SK-N-MC (cell line): ENCODE measurements around the gene MAP3K7CL.

Source experiments
- DNase-seq: peaks from one replicate; pipeline ENCODE4 v3.0.0-alpha.2; 2011; ENCODE audit warnings: low read depth, low spot score
- H3K27ac ChIP-seq: fragments of 200-600 bp; sonication (generic); 2 replicates; pipeline ENCODE4 v1.5.1; 2016; ENCODE audit warnings: mixed run types
- H3K36me3 ChIP-seq: fragments of 200-600 bp; sonication (generic); 2 replicates; pipeline ENCODE4 v1.6.1; 2017; ENCODE audit warnings: antibody characterized with exemption, low read length, mixed read lengths; ENCODE audit not compliant: insufficient read depth
- H3K4me3 ChIP-seq: fragments of 200-600 bp; sonication (generic); 2 replicates; pipeline ENCODE4 v1.5.1; 2016
- H3K9ac ChIP-seq: fragments of 200-600 bp; sonication (generic); 2 replicates; pipeline ENCODE4 v1.8.0; 2017; ENCODE audit warnings: mixed run types, mixed read lengths; ENCODE audit not compliant: insufficient read length
- H3K9me3 ChIP-seq: fragments of 200-600 bp; sonication (generic); 2 replicates; pipeline ENCODE4 v1.6.1; 2017; ENCODE audit warnings: low read depth, mild to moderate bottlenecking, antibody characterized with exemption, low read length, moderate library complexity, mixed read lengths
- EZH2 ChIP-seq: fragments of 200-600 bp; sonication (generic); IDR thresholded peaks from one replicate; pipeline ENCODE4 v1.6.1; 2017; ENCODE audit warnings: antibody characterized with exemption
- FOXP2 ChIP-seq: optimal IDR thresholded peaks from 2 replicates; pipeline ENCODE3; 2011; ENCODE audit warnings: mild to moderate bottlenecking, moderate library complexity; ENCODE audit not compliant: insufficient read depth; ENCODE audit errors: extremely low read length, control extremely low read depth
- POLR2AphosphoS5 ChIP-seq: IDR thresholded peaks from 2 replicates; pipeline ENCODE4 v1.6.1; 2012; ENCODE audit warnings: mild to moderate bottlenecking, low read depth, low read length, borderline replicate concordance

The MAP3K7CL gene

DNA sequence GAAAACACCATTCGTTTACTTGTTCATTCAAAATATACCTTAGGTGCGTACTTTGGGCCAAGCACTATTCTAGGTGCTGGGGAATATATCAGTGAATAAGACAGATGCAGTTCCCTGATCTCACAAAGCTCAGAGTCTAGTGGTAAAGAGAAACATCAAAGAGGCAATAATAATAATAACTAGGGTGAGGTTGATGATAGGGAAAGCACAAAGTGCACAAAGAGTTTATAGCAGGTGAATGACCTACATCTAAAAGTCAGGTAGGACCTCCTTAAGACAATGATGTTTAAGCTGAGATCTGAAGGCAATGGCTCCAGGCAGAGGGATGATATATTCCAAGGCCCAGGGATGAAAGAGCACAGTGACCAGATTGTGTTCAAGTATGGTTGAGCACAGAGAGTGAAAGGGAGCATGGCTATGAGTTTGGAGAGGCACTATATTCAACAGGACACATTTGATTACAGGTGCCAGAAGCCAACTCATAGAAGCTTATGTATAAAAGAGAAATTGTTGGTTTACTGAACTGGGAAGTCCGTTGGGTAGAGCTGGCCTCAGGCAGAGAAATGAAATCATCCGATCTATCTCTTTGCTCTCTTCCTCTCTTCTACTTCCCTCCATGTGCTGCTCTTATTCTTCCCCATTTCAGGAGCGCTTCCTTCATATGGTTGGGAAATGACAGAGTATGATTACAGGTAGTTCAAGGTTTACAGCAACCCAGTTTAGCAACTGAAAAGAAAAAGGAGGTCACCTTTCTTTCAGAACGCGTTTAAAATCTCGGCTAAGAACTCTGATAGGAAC, 34.0 kb upstream of the MAP3K7CL start:
- Histone ChIP-seq H3K36me3 (no peaks in the 10 kb centered on the region), H3K4me3 (no peak overlapping the region), H3K9me3 (no peaks in the 10 kb centered on the region), H3K9ac (no peak overlapping the region), H3K27ac (no peak overlapping the region)
- TF ChIP-seq FOXP2 (no peak), EZH2 (no peak), POLR2AphosphoS5 (no peak)
- DNase-seq: no peak

DNA sequence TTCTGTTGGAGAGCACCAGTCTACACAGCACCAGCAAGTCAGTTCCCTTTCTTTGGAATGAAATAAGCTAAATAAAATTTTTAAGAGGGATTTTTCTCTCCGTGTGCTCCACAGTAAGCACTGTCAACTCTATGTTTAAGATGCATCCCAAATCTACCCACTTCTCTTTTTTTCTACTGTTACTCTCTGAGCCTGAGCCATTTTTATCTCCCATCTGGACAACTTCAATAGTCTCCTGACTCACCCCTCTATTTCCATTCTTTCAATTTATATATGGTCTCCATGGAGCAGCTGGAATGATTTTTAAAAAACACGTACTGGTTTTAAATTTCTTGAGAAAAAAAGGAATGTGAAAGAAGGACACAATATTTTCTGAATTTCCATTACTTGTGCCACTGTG, 32.3 kb upstream of the MAP3K7CL start:
- Histone ChIP-seq H3K27ac (no peak overlapping the region), H3K9ac (no peak overlapping the region), H3K9me3 (no peaks in the 10 kb centered on the region), H3K36me3 (no peaks in the 10 kb centered on the region), H3K4me3 (no peak overlapping the region)
- no peak for DNase-seq
- TF ChIP-seq EZH2 (no peak), FOXP2 (no peak), POLR2AphosphoS5 (no peak)

DNA sequence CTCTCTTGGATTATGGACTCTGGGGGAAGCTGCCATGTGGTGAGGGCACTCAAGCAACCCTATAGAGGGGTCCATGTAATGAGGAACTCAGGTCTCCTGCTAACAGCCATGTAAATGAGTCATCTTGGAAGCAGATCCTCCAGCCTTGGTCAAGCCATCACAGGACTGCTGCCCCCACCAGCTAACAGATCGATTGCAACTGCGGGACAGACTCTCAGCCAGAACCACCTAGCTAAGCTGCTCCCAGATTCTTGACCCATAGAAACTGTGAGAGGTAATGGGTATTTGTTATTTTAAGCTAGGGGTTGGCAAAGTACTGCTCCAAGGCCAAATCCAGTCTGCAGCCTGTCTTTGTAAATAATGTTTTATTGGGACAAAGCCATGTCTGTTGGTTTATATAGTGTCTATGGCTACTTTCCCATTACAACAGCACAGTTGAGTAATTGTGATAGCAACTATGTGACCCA, 27.6 kb upstream of the MAP3K7CL start:
- TF ChIP-seq EZH2 (no peak), FOXP2 (no peak), POLR2AphosphoS5 (no peak)
- H3K27ac ChIP-seq: no peak overlapping the region

DNA sequence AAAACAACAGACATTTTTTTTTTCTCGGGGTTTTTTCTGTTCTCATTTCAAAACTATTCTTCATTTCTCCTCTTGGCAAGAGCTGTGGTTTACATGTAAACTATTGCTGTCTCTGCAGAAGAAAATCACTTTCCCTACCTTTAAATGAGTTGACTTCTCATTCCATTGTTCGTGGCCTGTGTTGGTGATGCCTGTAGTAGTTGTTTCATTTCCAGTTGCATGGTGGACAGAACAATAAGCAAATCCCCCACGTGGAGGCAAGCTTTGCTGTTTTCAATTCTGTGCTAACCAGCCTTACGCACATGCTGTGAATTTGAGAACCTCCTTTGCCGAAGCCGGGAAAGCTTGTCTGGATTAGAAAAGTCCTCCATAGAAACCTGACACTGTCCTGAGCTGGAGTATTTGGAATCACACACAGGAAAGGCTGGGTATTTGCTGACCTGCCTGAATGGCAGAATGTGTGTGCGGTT, 26.2 kb upstream of the MAP3K7CL start:
- no peaks in the 10 kb centered on the region for H3K9me3 ChIP-seq
- TF ChIP-seq POLR2AphosphoS5 (no peak), FOXP2 (no peak), EZH2 (no peak)
- H3K9ac ChIP-seq: no peak overlapping the region
- no peak overlapping the region for H3K27ac ChIP-seq
- H3K36me3 ChIP-seq: no peaks in the 10 kb centered on the region
- DNase-seq: no peak
- H3K4me3 ChIP-seq: no peak overlapping the region

More for the DNA sequence above, 27.6 kb upstream of the MAP3K7CL start:
- no peaks in the 10 kb centered on the region for H3K9me3 ChIP-seq
- H3K4me3 ChIP-seq: no peak overlapping the region
- H3K36me3 ChIP-seq: no peaks in the 10 kb centered on the region
- DNase-seq: no peak
- no peak overlapping the region for H3K9ac ChIP-seq

DNA sequence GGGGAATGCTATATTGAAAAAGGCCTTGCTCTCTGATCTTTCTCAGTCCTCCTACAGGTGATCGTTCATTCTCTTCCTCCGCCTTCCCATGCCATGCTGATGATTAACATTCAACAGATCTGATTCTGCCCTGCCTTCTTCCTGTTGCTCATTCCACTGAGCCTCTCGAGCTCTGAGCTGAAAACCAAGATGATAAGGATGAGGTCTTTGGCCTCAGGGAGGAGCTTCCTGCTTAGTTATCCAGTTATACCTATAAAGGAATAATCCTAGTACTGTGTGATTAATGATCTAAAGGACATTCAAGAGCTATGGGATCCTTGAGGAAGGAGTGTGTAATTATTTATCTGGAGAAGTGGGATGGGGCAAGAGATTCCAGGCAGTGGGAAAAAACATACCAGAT, 25.2 kb upstream of the MAP3K7CL start:
- no peak for DNase-seq
- H3K9ac ChIP-seq: no peak overlapping the region
- H3K36me3 ChIP-seq: no peaks in the 10 kb centered on the region
- TF ChIP-seq POLR2AphosphoS5: no peak
- no peak for TF ChIP-seq FOXP2
- no peak for TF ChIP-seq EZH2
- H3K4me3 ChIP-seq: no peak overlapping the region
- no peak overlapping the region for H3K27ac ChIP-seq
- H3K9me3 ChIP-seq: no peaks in the 10 kb centered on the region

DNA sequence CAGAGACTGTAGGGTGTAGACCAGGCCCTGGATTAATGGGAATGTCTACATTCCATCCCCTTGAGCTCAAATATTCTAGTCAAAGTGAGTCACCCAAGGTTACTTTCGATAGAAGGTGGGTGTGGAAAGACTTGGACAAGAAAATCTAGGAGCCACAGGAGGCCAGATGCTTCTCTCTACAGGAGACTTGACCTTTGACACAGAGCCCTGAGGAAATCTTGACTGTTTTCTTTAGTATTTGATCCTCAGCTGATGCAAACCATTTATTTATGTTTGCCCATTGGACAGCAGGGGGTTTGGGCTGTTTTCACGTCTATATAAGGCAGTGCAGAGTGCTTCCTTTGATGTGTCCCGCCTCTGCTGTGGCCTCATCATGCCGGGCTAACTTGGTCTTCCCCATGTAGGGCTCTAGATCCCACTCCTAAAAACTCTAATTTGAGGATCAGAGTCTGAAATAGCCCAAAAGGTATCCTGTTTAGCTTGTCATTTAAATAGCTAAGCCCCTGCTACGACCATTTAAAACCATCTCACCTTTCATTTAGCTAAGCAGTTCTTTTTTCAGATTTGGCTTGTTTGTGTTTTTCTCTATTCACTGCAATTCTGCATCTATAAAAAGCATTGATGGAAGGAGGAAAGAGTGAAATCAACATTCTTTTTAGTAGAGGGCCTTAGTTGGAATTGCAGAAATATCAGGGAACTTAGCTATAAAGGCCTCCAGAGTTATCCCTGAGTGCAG, 15.5 kb upstream of the MAP3K7CL start:
- DNase-seq: no peak
- Histone ChIP-seq H3K36me3 (no peaks in the 10 kb centered on the region), H3K9me3 (no peaks in the 10 kb centered on the region), H3K4me3 (no peak overlapping the region), H3K9ac (no peak overlapping the region), H3K27ac (no peak overlapping the region)
- TF ChIP-seq EZH2: no peak
- TF ChIP-seq FOXP2: no peak
- TF ChIP-seq POLR2AphosphoS5: no peak

DNA sequence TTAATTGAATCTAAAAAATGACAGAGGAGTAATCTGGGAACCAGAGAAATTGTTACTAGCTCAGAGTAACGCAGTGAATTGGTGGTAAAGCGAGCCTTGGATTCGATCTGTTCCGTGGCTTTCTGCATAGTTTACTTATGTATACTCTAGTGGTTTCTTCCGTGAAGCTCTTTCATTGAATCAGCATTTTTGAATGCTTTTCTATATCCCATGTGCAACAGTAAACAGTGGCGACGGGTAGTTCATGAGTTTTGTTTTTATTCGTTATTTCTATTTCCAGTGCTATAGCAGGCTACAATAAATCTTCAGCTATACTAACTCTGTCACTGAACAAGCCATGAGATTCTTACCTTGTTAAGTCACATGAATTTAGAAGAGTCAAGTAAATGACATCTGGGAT, 14.5 kb upstream of the MAP3K7CL start:
- Histone ChIP-seq H3K9me3 (no peaks in the 10 kb centered on the region), H3K9ac (no peak overlapping the region), H3K36me3 (no peaks in the 10 kb centered on the region), H3K4me3 (no peak overlapping the region), H3K27ac (no peak overlapping the region)
- no peak for DNase-seq
- TF ChIP-seq POLR2AphosphoS5: no peak
- no peak for TF ChIP-seq EZH2
- no peak for TF ChIP-seq FOXP2

DNA sequence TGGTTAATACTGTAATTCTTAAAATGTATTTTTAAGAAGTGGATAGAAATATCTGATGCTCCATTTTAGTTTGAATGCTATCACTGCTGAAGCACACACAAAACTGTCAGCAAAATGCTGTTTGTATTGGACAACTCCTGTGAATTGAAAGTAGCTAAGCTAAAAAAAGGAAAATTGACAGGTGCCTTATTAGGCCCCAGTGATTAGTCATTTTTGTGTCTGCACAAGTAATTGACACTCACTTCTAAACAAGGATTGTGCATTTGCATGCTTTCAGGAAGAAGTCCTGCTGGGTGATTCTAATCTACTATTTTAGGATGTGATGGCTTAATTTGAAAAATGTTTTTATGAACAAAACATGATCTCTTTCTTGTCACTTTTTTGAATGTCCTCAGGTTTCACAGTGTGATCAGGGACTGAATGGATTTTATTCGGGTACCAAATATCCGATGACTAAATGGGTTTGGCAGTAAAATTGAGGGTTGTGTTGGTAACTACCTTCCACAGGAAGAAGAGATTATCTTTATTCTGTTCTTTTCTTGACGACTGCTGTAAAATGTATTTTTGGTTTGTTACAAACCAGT, 13.0 kb upstream of the MAP3K7CL start:
- TF ChIP-seq FOXP2: no peak
- TF ChIP-seq EZH2: no peak
- TF ChIP-seq POLR2AphosphoS5: no peak
- no peaks in the 10 kb centered on the region for H3K9me3 ChIP-seq
- no peak overlapping the region for H3K4me3 ChIP-seq
- H3K9ac ChIP-seq: no peak overlapping the region
- H3K36me3 ChIP-seq: no peaks in the 10 kb centered on the region
- H3K27ac ChIP-seq: no peak overlapping the region
- no peak for DNase-seq
